ENCODE data around the gene ABITRAM. TPM values are rescaled to one million over a fixed set of nuclear protein-coding genes. Genes with fewer than 3 reads are reported as not detected.

The ABITRAM gene
- total RNA-seq, 4 donors from 2014 or later = 3.3 to 15.6 (median 11.2) TPM

- no peak for TF ChIP-seq POLR2A (IDR thresholded peaks at IDR 0.05)
- peak; percentile 34 to 75 (median 63) for TF ChIP-seq CTCF (IDR thresholded peaks at IDR 0.05)
- no peak for DNase-seq
- no peaks in the 10 kb centered on the region for H3K36me3 ChIP-seq
- no peak overlapping the region for H3K4me3 ChIP-seq
- no peaks in the 10 kb centered on the region for H3K4me1 ChIP-seq
- H3K27ac ChIP-seq = no peak overlapping the region
- H3K27me3 ChIP-seq = no peaks in the 10 kb centered on the region
- H3K9me3 ChIP-seq = no peaks in the 10 kb centered on the region
Observed at GRCh38 chr9:108953983-108954574, 19.9 kb downstream of the ABITRAM start.

GRCh38 chr9:108956022-108956630, 21.9 kb downstream of the ABITRAM start:
- Histone ChIP-seq H3K4me1 (no peaks in the 10 kb centered on the region), H3K27me3 (no peaks in the 10 kb centered on the region), H3K27ac (no peak overlapping the region), H3K9me3 (no peaks in the 10 kb centered on the region), H3K36me3 (no peaks in the 10 kb centered on the region), H3K4me3 (no peak overlapping the region)
- DNase-seq = no peak
- no peak for TF ChIP-seq POLR2A (IDR thresholded peaks at IDR 0.05)
- no peak for TF ChIP-seq CTCF (IDR thresholded peaks at IDR 0.05)

GRCh38 chr9:108956631-108957026, 22.4 kb downstream of the ABITRAM start:
- TF ChIP-seq CTCF (IDR thresholded peaks at IDR 0.05) (no peak), POLR2A (IDR thresholded peaks at IDR 0.05) (no peak)
- H3K9me3 ChIP-seq = no peaks in the 10 kb centered on the region
- H3K27ac ChIP-seq = no peak overlapping the region
- no peaks in the 10 kb centered on the region for H3K4me1 ChIP-seq
- DNase-seq = no peak
- no peaks in the 10 kb centered on the region for H3K27me3 ChIP-seq
- no peak overlapping the region for H3K4me3 ChIP-seq
- no peaks in the 10 kb centered on the region for H3K36me3 ChIP-seq

- H3K27ac ChIP-seq = no peak overlapping the region
- no peaks in the 10 kb centered on the region for H3K9me3 ChIP-seq
- H3K36me3 ChIP-seq = no peaks in the 10 kb centered on the region
- H3K4me1 ChIP-seq = no peaks in the 10 kb centered on the region
- no peaks in the 10 kb centered on the region for H3K27me3 ChIP-seq
- DNase-seq = no peak
- H3K4me3 ChIP-seq = no peak overlapping the region
- TF ChIP-seq CTCF (IDR thresholded peaks at IDR 0.05) (no peak), POLR2A (IDR thresholded peaks at IDR 0.05) (no peak)
Observed at GRCh38 chr9:108960331-108960730, 26.1 kb downstream of the ABITRAM start.

- Histone ChIP-seq H3K36me3 (no peaks in the 10 kb centered on the region), H3K27me3 (no peaks in the 10 kb centered on the region), H3K4me1 (no peaks in the 10 kb centered on the region), H3K9me3 (no peaks in the 10 kb centered on the region), H3K27ac (no peak overlapping the region), H3K4me3 (no peak overlapping the region)
- no peak for TF ChIP-seq CTCF (IDR thresholded peaks at IDR 0.05)
- TF ChIP-seq POLR2A (IDR thresholded peaks at IDR 0.05) = no peak
- no peak for DNase-seq
Observed at GRCh38 chr9:108961151-108961550, 27.0 kb downstream of the ABITRAM start.
